Gastroesophageal sphincter (tissue), 3 donors: ENCODE measurements around the gene CYB561D1.

ENCODE experiments used
- CTCF ChIP-seq, 4 experiments: fragments of 200-600 bp in 2 of 4; fragments of 450-650 bp in 2 of 4; sonication (generic) in 1 of 4; IDR thresholded peaks; one replicate each; pipeline ENCODE4 v1.5.1; 2017 to 2019; ENCODE audit warnings: antibody characterized with exemption in 4 of 4, mild to moderate bottlenecking in 2 of 4, moderate library complexity in 2 of 4
- POLR2A ChIP-seq, 2 donors: fragments of 450-650 bp; IDR thresholded peaks; one replicate each; pipeline ENCODE4 v1.6.1; 2017; ENCODE audit warnings: antibody characterized with exemption in 2 of 2, mild to moderate bottlenecking in 2 of 2, moderate library complexity in 1 of 2
- POLR2AphosphoS5 ChIP-seq: sonication (generic); formaldehyde crosslinking; IDR thresholded peaks from one replicate; pipeline ENCODE4 v1.6.1; 2017; ENCODE audit warnings: antibody characterized with exemption

DNA sequence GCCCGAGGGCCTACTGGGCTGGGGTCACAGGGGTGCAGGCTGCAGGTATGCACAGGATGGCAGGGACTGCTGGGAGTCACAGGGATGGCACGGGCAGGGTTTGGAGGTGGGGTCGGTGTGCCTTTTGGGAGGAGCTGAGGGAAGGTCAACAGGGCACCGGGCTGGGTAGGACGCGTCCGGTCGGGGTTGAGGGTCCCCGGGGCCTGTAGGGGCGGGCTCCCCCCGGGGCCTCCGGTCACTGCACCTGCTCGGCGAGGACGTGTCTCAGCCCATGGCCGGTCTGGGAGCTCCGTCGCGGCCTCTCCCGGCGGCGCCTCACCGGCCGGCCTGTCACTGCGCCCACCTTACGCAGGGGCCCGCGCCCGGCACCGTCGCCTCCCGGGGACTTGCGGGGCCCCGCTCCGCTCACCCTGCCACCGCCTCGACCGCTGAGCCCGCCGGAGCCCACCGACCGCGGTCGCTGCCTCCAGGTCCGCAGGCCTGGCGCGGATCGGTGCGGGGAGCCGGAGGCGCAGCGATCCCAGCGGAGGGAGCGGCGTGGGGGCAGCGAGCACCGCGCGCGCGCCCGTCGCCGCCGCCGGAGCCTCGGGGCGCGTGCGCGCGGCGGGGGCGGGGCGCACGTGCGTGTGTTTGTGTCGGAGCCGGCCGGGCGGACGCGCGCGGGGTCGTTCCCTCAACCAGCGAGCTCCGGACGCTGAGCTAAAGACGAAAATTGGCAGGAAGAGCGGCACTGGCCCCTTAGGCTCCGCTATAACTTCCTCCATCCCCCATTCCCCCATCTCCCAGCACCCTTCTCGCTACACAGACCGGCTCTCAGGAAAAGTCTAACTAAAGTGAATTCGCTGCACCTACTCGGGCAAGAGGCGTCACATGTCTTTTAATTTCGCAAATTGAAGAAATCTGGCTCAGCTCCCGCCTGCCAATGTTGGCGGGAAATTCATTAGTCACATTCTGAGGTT is 15.6 kb downstream of the CYB561D1 start, which contains the start of gene AMIGO1:
- TF ChIP-seq CTCF (IDR thresholded peaks at IDR 0.05) (no peak), POLR2AphosphoS5 (no peak), POLR2A (IDR thresholded peaks at IDR 0.05) (peak in 1 of 2 donors; percentile 29)
